Non-pigmented ciliary epithelial cell (primary cell): ENCODE results near the gene TRPM3.

ENCODE experiments used
- DNase-seq: peaks from one replicate; pipeline ENCODE4 v3.0.0-alpha.2; 2010; ENCODE audit warnings: low read depth

TRPM3 gene

GRCh38 chr9:70579686-70580085 lies 541.7 kb downstream of the TRPM3 start:
- no peak for DNase-seq

- no peak for DNase-seq
Measured at GRCh38 chr9:70578720-70579119, 542.7 kb downstream of the TRPM3 start.

GRCh38 chr9:70577671-70578070 lies 543.8 kb downstream of the TRPM3 start:
- DNase-seq = no peak

GRCh38 chr9:70576116-70576515 lies 545.3 kb downstream of the TRPM3 start:
- no peak for DNase-seq

GRCh38 chr9:70574151-70574837 lies 547.1 kb downstream of the TRPM3 start:
- DNase-seq = no peak

GRCh38 chr9:70573308-70573707 lies 548.1 kb downstream of the TRPM3 start:
- DNase-seq = no peak

GRCh38 chr9:70571258-70571657 lies 550.2 kb downstream of the TRPM3 start:
- DNase-seq = no peak

GRCh38 chr9:70569791-70570190 lies 551.6 kb downstream of the TRPM3 start:
- no peak for DNase-seq

- no peak for DNase-seq
Measured at GRCh38 chr9:70569070-70569772, 552.2 kb downstream of the TRPM3 start.

GRCh38 chr9:70567511-70567910 lies 553.9 kb downstream of the TRPM3 start:
- DNase-seq = no peak

- no peak for DNase-seq
Measured at GRCh38 chr9:70566751-70567150, 554.7 kb downstream of the TRPM3 start.

- DNase-seq = no peak
Measured at GRCh38 chr9:70566066-70566465, 555.4 kb downstream of the TRPM3 start.

- DNase-seq = no peak
Measured at GRCh38 chr9:70564468-70565335, 556.7 kb downstream of the TRPM3 start.

- DNase-seq = no peak
Measured at GRCh38 chr9:70563431-70564204, 557.8 kb downstream of the TRPM3 start.

- DNase-seq = no peak
Measured at GRCh38 chr9:70563010-70563409, 558.4 kb downstream of the TRPM3 start.

- DNase-seq = no peak
Measured at GRCh38 chr9:70561786-70562395, 559.5 kb downstream of the TRPM3 start.

GRCh38 chr9:70561111-70561510 lies 560.3 kb downstream of the TRPM3 start:
- DNase-seq = no peak

- DNase-seq = no peak
Measured at GRCh38 chr9:70559102-70559501, 562.3 kb downstream of the TRPM3 start.

- DNase-seq = no peak
Measured at GRCh38 chr9:70557661-70558369, 563.6 kb downstream of the TRPM3 start.

- DNase-seq = no peak
Measured at GRCh38 chr9:70556771-70557170, 564.6 kb downstream of the TRPM3 start.

- no peak for DNase-seq
Measured at GRCh38 chr9:70554881-70555280, 566.5 kb downstream of the TRPM3 start.
